Stimulated activated memory B cell treated with anti-CD40 and anti-IgM and Interleukin-4, amounts not matched to agents 10 μg/mL and 1 μg/mL and 100 μg/mL, for 72 hours (primary cell): ENCODE results near the gene TMEM8B.

ENCODE experiments used
- ATAC-seq: fragments of 150-1000 bp; cut with Tn5 transposase; 2 replicates; pipeline ENCODE4 v1.10.0; 2021
- H3K27ac Mint-ChIP-seq: one replicate; pipeline ENCODE4 v1.8.0; 2022; ENCODE audit warnings: mild to moderate bottlenecking, mixed read lengths
- H3K27me3 Mint-ChIP-seq: one replicate; pipeline ENCODE4 v1.8.0; 2022; ENCODE audit warnings: mixed read lengths
- H3K36me3 Mint-ChIP-seq: one replicate; pipeline ENCODE4 v1.8.0; 2022; ENCODE audit warnings: mixed read lengths
- H3K4me1 Mint-ChIP-seq: one replicate; pipeline ENCODE4 v1.8.0; 2022; ENCODE audit warnings: mixed read lengths
- H3K4me3 Mint-ChIP-seq: one replicate; pipeline ENCODE4 v1.8.0; 2022; ENCODE audit warnings: mild to moderate bottlenecking, moderate library complexity, mixed read lengths
- H3K9me3 Mint-ChIP-seq: one replicate; pipeline ENCODE4 v1.8.0; 2022; ENCODE audit warnings: mixed read lengths

Gene TMEM8B

DNA sequence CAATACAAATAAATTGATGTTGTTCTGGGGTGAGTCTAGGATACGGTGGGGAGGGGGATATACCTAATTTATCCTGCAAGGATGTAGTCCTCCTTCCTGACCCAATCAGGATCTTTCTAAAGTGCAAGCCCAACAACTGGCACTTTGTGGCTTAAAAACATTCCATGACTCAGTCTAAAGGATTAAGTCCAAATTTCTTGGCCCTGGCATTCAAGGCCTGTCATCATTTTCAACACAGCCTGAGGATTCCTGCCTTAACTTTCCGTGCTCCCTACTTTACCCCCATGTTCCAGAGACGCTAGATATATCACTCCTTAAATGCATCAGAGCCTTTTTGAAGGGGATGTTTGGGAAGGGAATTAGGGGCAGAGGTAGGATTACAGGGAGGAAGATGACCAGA, 1.5 kb upstream of the TMEM8B start:
- H3K4me3 Mint-ChIP-seq, result peak overlapping the region; percentile 82
- no peaks in the 10 kb centered on the region for H3K36me3 Mint-ChIP-seq
- H3K4me1 Mint-ChIP-seq, result peaks cover 38% of the 10 kb centered on the region
- peak overlapping the region; percentile 72 for H3K27ac Mint-ChIP-seq
- H3K27me3 Mint-ChIP-seq, result no peaks in the 10 kb centered on the region
- no peaks in the 10 kb centered on the region for H3K9me3 Mint-ChIP-seq
- ATAC-seq, result no peak

DNA sequence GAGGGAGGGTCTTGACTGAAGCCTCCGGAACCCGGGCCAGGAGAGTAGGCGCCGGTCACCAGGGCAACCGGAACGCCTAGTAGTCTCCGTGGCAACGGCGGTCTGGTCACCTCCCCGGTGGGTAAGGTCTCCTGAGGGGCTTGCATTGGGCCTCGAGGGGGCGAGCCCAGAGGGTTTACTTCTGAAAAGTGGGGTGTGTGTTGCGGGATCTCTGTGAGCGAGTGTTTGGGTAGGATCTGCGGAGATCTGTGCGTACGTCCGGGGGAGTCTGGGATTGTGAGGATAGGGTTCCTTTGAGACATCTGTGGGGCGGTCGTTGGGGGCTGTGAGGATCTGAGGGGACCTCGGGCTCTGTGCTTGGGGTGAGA, 328 bp upstream of the TMEM8B start, which contains the start of gene FAM221B:
Gene FAM221B, minus strand, starts transcription at position 17 of the 368 bp plus-strand sequence. CDS start 2,571 bp downstream, outside the sequence.
- H3K36me3 Mint-ChIP-seq, result no peaks in the 10 kb centered on the region
- peak within 1 kb of the TSS; percentile 72 for H3K27ac Mint-ChIP-seq
- H3K4me1 Mint-ChIP-seq, result peaks cover 50% of the 10 kb centered on the region
- no peaks in the 10 kb centered on the region for H3K27me3 Mint-ChIP-seq
- no peaks in the 10 kb centered on the region for H3K9me3 Mint-ChIP-seq
- peak within 1 kb of the TSS; percentile 84 for H3K4me3 Mint-ChIP-seq
- ATAC-seq, result no peak

DNA sequence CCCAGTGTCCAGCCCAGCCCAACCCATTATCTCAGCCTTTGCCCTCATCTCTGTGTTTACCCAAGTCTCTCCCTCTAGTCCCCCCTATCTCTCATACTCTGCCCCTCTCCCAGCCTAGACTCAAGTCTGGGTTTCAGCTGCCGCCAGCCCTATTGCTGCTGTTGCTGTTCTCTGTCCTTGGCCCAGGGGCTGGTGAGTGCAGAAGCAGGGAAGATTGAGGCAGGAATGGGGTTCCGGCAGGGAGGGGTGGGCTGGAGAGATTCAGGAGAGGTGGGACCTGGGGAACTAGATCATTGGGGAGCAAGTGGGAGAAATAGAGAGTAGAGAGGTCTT, 702 bp downstream of the TMEM8B start:
- peak overlapping the region; percentile 72 for H3K27ac Mint-ChIP-seq
- no peaks in the 10 kb centered on the region for H3K36me3 Mint-ChIP-seq
- peaks cover 60% of the 10 kb centered on the region for H3K4me1 Mint-ChIP-seq
- ATAC-seq, result no peak
- H3K9me3 Mint-ChIP-seq, result no peaks in the 10 kb centered on the region
- no peaks in the 10 kb centered on the region for H3K27me3 Mint-ChIP-seq
- H3K4me3 Mint-ChIP-seq, result peak overlapping the region; percentile 84

DNA sequence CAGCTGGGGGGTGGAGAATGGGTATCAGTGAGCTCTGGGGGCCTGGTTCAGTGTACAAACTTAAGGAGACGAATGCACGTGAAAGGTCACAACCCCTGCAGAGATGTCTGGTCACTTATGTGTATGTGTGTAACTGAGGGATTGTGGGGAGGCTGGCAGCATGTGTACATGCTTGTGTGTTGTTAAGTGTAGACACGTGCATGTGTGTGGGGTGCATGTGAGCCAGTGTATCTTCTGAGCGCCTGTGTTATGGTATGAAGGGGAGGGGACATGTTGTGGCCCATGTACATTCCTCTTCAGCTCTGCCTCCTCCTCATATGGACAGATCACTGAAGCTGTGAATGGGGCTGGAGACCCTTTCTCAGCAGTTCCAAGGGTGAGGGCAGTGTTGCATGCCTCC, 2.0 kb downstream of the TMEM8B start:
- Mint-ChIP-seq H3K36me3 (no peaks in the 10 kb centered on the region), H3K27me3 (no peaks in the 10 kb centered on the region), H3K9me3 (no peaks in the 10 kb centered on the region), H3K27ac (no peak overlapping the region), H3K4me1 (peaks cover 58% of the 10 kb centered on the region), H3K4me3 (no peak overlapping the region)
- ATAC-seq, result no peak

DNA sequence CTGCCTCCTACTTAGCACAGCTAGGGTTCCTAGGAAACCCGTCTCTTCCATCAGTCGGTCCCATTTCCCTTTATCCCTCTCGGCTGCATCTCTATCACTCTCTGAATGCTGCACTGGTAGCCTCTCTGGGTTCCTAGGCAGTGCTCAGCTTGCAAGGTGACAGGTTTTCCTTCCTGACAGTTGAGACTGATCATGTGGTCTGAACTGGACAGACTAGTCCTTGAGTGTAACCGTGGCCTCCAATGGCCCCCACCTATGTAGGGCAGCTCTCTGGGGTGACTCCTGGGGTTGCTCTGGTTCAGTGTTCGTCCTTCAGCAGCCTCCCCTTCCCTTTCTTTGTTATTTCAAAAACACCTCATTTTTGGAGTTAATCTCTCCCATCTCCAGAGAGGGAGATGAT, 3.8 kb downstream of the TMEM8B start:
- no peaks in the 10 kb centered on the region for H3K36me3 Mint-ChIP-seq
- no peaks in the 10 kb centered on the region for H3K27me3 Mint-ChIP-seq
- peaks cover 55% of the 10 kb centered on the region for H3K4me1 Mint-ChIP-seq
- peak overlapping the region; percentile 61 for H3K27ac Mint-ChIP-seq
- no peak for ATAC-seq
- H3K4me3 Mint-ChIP-seq, result no peak overlapping the region
- no peaks in the 10 kb centered on the region for H3K9me3 Mint-ChIP-seq

DNA sequence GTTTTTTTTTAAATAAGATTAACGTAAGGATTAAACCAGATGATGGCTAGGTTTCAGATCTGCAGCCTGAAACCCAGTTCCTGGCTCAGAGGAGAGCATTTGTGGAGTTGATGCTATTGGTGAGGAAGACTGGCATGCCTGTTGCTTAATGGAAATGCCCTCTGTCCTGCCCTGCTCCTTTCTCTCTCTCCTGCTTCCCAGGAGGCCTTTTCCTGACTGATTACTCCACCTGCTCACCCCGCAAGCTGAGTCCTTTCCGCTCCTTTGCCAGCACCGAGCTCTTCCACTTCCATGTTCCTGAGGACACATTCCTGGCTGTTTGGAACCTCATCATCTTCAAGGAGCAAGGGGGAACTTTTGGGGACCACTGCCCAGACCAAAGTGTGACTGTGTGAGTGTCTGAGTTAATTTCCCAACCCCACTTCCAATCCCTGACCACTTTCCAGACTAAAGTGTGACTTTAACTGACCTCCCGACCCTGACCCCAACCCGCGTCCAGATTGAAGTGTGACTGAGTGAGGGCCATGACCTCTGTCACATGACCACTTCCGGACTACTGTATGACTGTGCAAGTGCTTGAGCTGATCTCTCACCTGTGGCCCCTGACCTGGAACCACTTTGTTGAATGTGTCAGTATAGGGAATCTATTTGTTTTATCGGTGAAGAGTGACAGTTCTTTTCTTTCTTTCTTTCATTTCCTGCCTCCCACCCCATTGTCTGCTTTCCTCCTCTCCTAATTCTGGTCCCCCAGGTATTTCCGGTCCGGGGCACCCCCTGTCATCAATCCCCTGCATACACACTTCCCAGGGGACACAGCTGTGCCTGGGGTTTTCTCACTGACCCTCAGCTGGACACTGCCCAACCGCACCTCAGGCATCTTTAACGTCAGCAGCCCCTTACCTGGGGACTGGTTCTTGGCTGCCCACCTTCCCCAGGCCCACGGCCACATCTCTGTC, 5.5 kb downstream of the TMEM8B start:
- no peaks in the 10 kb centered on the region for H3K36me3 Mint-ChIP-seq
- no peaks in the 10 kb centered on the region for H3K27me3 Mint-ChIP-seq
- H3K9me3 Mint-ChIP-seq, result no peaks in the 10 kb centered on the region
- peak overlapping the region; percentile 19 for H3K4me3 Mint-ChIP-seq
- H3K27ac Mint-ChIP-seq, result peak overlapping the region; percentile 48
- no peak for ATAC-seq
- peaks cover 47% of the 10 kb centered on the region for H3K4me1 Mint-ChIP-seq

DNA sequence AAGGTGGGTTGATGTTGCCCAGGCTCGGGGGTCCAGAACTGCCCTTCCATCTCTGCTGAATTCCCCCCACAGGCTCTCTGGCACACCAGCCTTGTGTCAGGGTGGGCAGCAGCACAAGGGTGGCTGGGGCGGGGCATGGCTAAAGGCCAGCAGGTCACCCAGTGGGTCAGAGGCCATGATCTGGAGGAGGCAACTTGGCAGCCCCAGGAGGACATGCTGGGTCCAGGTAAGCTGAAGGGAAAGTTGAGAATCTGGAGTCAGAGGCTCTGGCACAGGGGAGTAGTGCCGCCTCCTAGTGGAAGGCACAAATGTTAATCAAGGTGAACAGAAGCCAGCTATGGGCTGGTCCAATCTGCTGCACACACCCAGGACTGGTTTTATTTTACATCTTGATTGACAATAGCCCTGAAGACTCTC, 6.2 kb downstream of the TMEM8B start:
- Mint-ChIP-seq H3K4me1 (peaks cover 46% of the 10 kb centered on the region), H3K27me3 (no peaks in the 10 kb centered on the region)

DNA sequence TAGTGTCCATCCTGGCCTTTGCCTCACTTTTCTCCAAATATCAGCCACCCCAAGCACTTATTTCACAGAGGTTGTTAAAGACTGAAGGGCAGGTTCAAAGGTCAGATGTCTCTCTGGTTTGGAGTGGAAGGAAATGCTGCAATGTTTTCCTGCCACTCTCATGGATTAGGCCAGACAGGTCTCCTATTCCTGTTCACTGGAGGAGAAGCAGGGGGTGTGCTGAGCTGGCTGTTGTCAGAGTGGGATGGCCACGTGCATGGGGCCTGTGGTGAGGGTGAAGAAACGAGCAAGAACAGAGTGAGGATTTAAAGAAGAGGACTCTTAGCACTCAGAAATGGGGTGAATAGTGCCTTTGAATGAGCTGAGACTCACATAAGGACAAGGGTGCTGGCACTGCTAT, 6.7 kb downstream of the TMEM8B start:
- H3K4me1 Mint-ChIP-seq, result peaks cover 47% of the 10 kb centered on the region
- H3K27me3 Mint-ChIP-seq, result no peaks in the 10 kb centered on the region
- no peak overlapping the region for H3K4me3 Mint-ChIP-seq
- no peaks in the 10 kb centered on the region for H3K9me3 Mint-ChIP-seq
- peak overlapping the region; percentile 8 for H3K27ac Mint-ChIP-seq
- H3K36me3 Mint-ChIP-seq, result no peaks in the 10 kb centered on the region
- ATAC-seq, result no peak

More for the DNA sequence above, 6.2 kb downstream of the TMEM8B start:
- Mint-ChIP-seq H3K9me3 (no peaks in the 10 kb centered on the region), H3K27ac (peak overlapping the region; percentile 48), H3K4me3 (no peak overlapping the region), H3K36me3 (no peaks in the 10 kb centered on the region)
- no peak for ATAC-seq

DNA sequence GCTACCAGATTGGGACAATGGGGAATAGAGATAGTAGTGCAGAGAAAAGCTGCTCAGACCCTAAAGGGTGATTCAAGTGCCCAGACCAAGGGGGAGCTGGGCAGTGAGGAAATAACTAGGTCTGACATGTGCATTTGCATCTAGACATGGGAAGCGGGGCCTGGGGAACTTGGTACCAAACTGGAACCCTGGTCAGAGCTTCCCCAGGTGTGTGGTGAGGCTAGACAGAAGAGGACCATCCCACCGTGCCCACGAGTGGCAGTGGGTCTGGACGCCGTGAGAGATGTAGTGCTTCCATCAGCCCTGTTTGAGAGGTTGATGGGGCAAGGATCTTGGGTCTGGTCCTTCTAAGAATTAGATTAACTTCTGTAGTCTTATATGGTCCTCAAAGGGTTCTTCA, 7.6 kb downstream of the TMEM8B start:
- Mint-ChIP-seq H3K4me1 (peaks cover 52% of the 10 kb centered on the region), H3K36me3 (no peaks in the 10 kb centered on the region), H3K27me3 (no peaks in the 10 kb centered on the region), H3K27ac (peak overlapping the region; percentile 8), H3K4me3 (no peak overlapping the region), H3K9me3 (no peaks in the 10 kb centered on the region)
- ATAC-seq, result no peak

DNA sequence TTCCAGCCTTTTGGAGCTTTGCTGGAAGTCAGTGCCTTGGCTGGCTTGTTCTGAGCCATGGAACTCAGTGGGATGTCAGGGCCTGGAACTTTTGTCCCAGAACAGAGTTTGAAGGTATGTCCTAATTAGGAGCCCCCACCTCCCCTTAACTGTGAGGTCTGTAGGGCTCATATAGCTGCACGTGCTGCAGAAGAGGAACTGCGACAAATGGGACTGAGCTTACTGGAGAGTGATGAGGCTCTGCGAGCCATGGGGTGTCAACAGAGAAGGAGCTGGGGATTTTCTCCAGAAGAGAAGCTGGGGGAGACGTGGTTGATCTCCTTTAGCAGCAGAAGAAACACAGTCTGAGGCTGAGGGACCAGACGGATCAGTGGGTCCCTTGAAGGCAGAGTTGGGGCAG, 10.9 kb downstream of the TMEM8B start:
- ATAC-seq, result peak; percentile 15
- no peaks in the 10 kb centered on the region for H3K27me3 Mint-ChIP-seq
- H3K9me3 Mint-ChIP-seq, result no peaks in the 10 kb centered on the region
- H3K36me3 Mint-ChIP-seq, result no peaks in the 10 kb centered on the region
- H3K27ac Mint-ChIP-seq, result peak overlapping the region; percentile 26
- H3K4me1 Mint-ChIP-seq, result peaks cover 53% of the 10 kb centered on the region
- no peak overlapping the region for H3K4me3 Mint-ChIP-seq

DNA sequence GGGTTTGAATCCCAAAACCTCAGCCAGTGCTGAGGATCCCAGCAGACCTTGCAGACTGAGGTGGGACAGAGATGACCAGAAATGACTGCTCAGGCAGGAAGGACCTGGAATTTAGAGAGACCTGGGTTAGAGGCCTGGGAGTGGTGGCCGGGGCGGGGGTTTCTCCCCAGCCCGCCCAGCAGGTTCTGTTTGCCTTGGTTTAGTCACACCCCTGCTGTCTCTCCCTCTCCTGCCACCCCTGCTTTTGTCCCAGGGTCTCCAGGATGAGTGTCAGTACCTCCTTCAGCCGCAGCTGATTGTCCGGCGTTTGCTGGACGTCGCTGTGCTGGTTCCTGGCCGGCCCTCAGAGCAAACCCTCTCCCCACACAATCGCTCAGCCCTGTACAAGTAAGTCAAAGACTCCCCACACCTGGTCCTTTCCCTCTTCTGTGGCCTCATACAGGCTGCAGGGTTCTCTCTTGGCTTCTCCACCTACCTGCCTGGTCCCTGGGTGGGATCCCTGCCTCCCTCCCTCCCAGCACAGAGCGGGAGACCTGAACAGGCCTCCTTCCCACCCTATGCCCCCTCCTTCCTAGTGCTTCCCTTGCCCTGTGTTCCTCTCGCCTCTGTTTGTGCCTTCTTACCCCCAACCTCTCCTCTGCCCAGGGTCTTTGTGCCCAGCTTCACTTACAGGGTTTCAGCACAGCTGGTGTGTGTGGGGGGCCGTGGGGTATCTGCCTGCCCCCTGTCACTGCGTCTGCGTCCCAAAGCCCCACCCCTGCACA, 12.0 kb downstream of the TMEM8B start:
- ATAC-seq, result no peak
- no peak overlapping the region for H3K4me3 Mint-ChIP-seq
- H3K27me3 Mint-ChIP-seq, result no peaks in the 10 kb centered on the region
- no peaks in the 10 kb centered on the region for H3K36me3 Mint-ChIP-seq
- peaks cover 61% of the 10 kb centered on the region for H3K4me1 Mint-ChIP-seq
- peak overlapping the region; percentile 44 for H3K27ac Mint-ChIP-seq
- H3K9me3 Mint-ChIP-seq, result no peaks in the 10 kb centered on the region

DNA sequence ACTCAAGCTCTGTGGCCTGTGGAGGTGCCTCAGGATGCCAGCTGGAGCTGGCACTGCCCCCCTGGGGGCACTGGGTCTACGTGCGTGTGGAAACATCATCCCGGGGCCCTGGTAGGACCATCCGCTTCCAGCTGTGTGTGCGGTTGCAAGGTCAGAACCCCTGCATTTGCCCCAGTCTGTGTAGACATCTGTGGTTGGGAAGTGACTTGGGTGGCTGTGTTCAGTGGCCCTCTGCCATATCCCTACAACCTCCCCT, 12.5 kb downstream of the TMEM8B start:
- Mint-ChIP-seq H3K36me3 (no peaks in the 10 kb centered on the region), H3K27ac (peak overlapping the region; percentile 44), H3K4me3 (no peak overlapping the region)

DNA sequence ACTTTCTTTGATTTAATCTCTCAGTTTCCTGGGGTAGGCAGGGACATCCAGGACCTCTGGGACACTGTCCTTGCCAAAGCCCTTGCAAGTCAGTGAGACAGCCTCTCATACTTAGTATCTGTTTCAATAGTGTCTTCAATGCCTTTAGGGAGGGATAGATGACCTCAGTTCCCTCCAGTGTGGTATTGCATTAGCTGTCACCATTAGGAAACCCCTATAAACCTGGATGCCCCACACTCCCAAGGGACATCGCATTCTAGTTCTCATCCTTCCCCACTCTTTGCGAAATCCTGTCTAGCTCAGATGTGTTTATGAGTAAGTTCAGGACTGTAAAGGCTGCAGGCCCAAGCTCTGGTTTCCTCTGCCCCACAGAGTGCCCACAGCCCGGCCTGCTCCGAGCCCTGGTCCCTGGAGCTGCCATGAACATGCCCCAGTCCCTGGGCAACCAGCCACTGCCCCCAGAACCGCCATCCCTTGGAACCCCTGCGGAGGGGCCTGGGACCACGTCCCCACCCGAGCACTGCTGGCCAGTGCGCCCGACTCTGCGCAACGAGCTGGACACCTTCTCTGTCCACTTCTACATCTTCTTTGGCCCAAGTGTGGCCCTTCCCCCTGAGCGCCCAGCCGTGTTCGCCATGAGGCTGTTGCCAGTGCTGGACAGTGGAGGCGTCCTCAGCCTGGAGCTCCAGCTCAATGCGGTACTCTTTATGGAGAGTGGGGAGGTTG, 13.2 kb downstream of the TMEM8B start:
- H3K4me1 Mint-ChIP-seq, result peaks cover 67% of the 10 kb centered on the region
- H3K36me3 Mint-ChIP-seq, result no peaks in the 10 kb centered on the region
- peak overlapping the region; percentile 56 for H3K27ac Mint-ChIP-seq
- ATAC-seq, result peak; percentile 22
- no peaks in the 10 kb centered on the region for H3K9me3 Mint-ChIP-seq
- H3K4me3 Mint-ChIP-seq, result peak overlapping the region; percentile 53
- H3K27me3 Mint-ChIP-seq, result no peaks in the 10 kb centered on the region

More for the DNA sequence above, 12.5 kb downstream of the TMEM8B start:
- Mint-ChIP-seq H3K9me3 (no peaks in the 10 kb centered on the region), H3K4me1 (peaks cover 61% of the 10 kb centered on the region), H3K27me3 (no peaks in the 10 kb centered on the region)
- no peak for ATAC-seq

DNA sequence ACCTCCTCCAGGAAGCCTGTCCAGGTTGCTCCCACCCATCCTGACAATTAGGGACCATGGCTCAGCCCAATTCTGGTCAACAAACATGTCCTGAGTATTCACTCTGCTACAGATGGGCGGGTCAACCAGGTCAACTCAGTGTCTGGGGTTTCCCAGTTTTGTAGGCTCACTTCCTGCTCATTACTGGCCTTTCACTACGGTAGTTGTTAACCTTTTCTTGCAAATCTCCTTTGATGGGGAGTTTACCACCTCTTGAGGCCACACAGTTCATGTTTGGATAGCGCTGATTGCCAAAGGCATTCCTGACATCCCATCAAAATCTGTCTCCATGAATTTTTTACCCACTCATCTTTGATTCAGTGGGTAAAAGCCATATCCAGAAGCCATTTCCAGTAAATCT, 13.8 kb downstream of the TMEM8B start:
- Mint-ChIP-seq H3K4me1 (peaks cover 73% of the 10 kb centered on the region), H3K27ac (peak overlapping the region; percentile 56), H3K27me3 (no peaks in the 10 kb centered on the region), H3K4me3 (peak overlapping the region; percentile 24), H3K9me3 (no peaks in the 10 kb centered on the region), H3K36me3 (peaks cover 4% of the 10 kb centered on the region)
- ATAC-seq, result peak; percentile 82

DNA sequence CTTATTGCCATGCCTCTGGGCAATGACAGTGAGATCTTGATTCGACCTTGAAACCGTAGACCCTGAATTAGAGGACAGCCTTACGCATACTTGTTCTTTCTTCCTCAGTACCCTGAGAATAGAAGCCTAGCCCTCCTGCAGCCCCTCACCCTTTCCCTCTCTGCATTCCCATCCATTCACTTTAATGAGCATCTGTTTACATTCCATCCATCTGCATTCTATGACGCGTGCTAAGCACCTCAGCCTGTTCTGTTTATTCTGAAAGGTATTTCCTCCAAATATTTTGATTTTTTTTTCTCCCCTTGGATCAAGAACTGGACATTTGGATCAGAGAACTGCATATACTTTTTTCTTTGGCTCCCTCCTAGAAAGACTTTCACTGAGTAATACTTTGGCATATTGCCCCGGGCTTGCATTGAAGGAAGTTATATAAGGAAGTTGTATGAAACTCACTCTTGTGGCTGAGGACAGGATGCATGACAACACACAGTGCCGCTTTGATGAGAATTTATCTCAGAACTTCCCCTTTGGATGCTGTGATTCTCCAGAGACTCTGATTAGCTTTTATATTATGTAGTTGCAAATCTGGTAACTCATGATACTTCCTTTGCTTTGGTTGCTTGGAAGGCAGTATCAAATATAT, 15.7 kb downstream of the TMEM8B start:
- Mint-ChIP-seq H3K9me3 (no peaks in the 10 kb centered on the region), H3K27me3 (no peaks in the 10 kb centered on the region), H3K4me1 (peaks cover 81% of the 10 kb centered on the region), H3K36me3 (peaks cover 4% of the 10 kb centered on the region), H3K27ac (no peak overlapping the region), H3K4me3 (peak overlapping the region; percentile 3)
- peak; percentile 73 for ATAC-seq
